Measurements from ENCODE around the gene MTCL1.

The MTCL1 gene

GRCh38 chr18:8847066-8847755 lies 141.9 kb downstream of the MTCL1 start:
- peak; percentile 13 to 17 for DNase-seq (ENCODE audit: low read depth in 2 of 2)
- TF ChIP-seq CTCF (IDR thresholded peaks at IDR 0.05; ENCODE audit: low read depth, low read length): no peak
- H3K4me3 ChIP-seq (replicated peaks in 1 of 2; ENCODE audit: low read depth in 2 of 2, low read length in 2 of 2): no peak overlapping the region

- H3K4me3 ChIP-seq (replicated peaks in 1 of 2; ENCODE audit: low read depth in 2 of 2, low read length in 2 of 2): no peak overlapping the region
- DNase-seq (ENCODE audit: low read depth in 2 of 2): peak in 1 of 2 donors; percentile 43
- TF ChIP-seq CTCF (IDR thresholded peaks at IDR 0.05; ENCODE audit: low read depth, low read length): no peak
These were observed 142.5 kb downstream of the MTCL1 start for GRCh38 chr18:8847900-8848299.

- no peak overlapping the region for H3K4me3 ChIP-seq (replicated peaks in 1 of 2; ENCODE audit: low read depth in 2 of 2, low read length in 2 of 2)
- no peak for TF ChIP-seq CTCF (IDR thresholded peaks at IDR 0.05; ENCODE audit: low read depth, low read length)
- no peak for DNase-seq (ENCODE audit: low read depth in 2 of 2)
These were observed 143.2 kb downstream of the MTCL1 start for GRCh38 chr18:8848541-8848940.

GRCh38 chr18:8849696-8850095 lies 144.3 kb downstream of the MTCL1 start:
- DNase-seq (ENCODE audit: low read depth in 2 of 2): no peak

GRCh38 chr18:8851659-8852058 lies 146.3 kb downstream of the MTCL1 start:
- DNase-seq (ENCODE audit: low read depth in 2 of 2): no peak
- TF ChIP-seq CTCF (IDR thresholded peaks at IDR 0.05; ENCODE audit: low read depth, low read length): no peak
- no peak overlapping the region for H3K4me3 ChIP-seq (replicated peaks in 1 of 2; ENCODE audit: low read depth in 2 of 2, low read length in 2 of 2)

More at GRCh38 chr18:8849696-8850095, 144.3 kb downstream of the MTCL1 start:
- TF ChIP-seq CTCF (IDR thresholded peaks at IDR 0.05; ENCODE audit: low read depth, low read length): no peak
- no peak overlapping the region for H3K4me3 ChIP-seq (replicated peaks in 1 of 2; ENCODE audit: low read depth in 2 of 2, low read length in 2 of 2)

GRCh38 chr18:8854550-8854949 lies 149.2 kb downstream of the MTCL1 start:
- TF ChIP-seq CTCF (IDR thresholded peaks at IDR 0.05; ENCODE audit: low read depth, low read length): no peak
- H3K4me3 ChIP-seq (replicated peaks in 1 of 2; ENCODE audit: low read depth in 2 of 2, low read length in 2 of 2): no peak overlapping the region
- no peak for DNase-seq (ENCODE audit: low read depth in 2 of 2)

- no peak for TF ChIP-seq CTCF (IDR thresholded peaks at IDR 0.05; ENCODE audit: low read depth, low read length)
- H3K4me3 ChIP-seq (replicated peaks in 1 of 2; ENCODE audit: low read depth in 2 of 2, low read length in 2 of 2): no peak overlapping the region
- DNase-seq (ENCODE audit: low read depth in 2 of 2): no peak
These were observed 149.6 kb downstream of the MTCL1 start for GRCh38 chr18:8854962-8855361.

Data from cardiac fibroblast (primary cell).